H1 (cell line): Measurements from ENCODE around the gene ANXA6. TPM values are rescaled to one million over a fixed set of nuclear protein-coding genes. Genes with fewer than 3 reads are reported as not detected.
A peak's percentile ranks its signal among the peaks of the same experiment; 100 is the strongest.

Source experiments
- CTCF ChIA-PET: fragments of 300-600 bp; sonication (Branson Sonifier 250); formaldehyde crosslinking; loops from one replicate; lab custom pipeline; 2021; ENCODE audit not compliant: partially characterized antibody; lab: Charles Lee
- POLR2A ChIA-PET: fragments of 300-600 bp; sonication (Branson Sonifier 250); formaldehyde crosslinking; loops from one replicate; lab custom pipeline; 2021; ENCODE audit warnings: inconsistent platforms; ENCODE audit not compliant: partially characterized antibody; lab: Charles Lee
- DNase-seq, 2 experiments: peaks; one replicate each; pipeline versions ENCODE4 v3.0.0 to v3.0.0-alpha.2; 2010 to 2022; ENCODE audit warnings: low spot score in 2 of 2, low read depth in 1 of 2, mixed read lengths in 1 of 2
- FAIRE-seq: peaks from 2 replicates; lab custom pipeline; 2011; peaks lifted over from hg19 to GRCh38; lab: Jason Lieb, UNC
- H2AFZ ChIP-seq: 2 replicates; pipeline ENCODE4 v1.8.1; 2012; ENCODE audit warnings: low read length, inconsistent platforms
- H2AK5ac ChIP-seq: 2 replicates; pipeline ENCODE4 v1.6.1; 2013; ENCODE audit warnings: low read depth, low read length
- H2BK120ac ChIP-seq: replicated peaks from 2 replicates; pipeline ENCODE3; 2013; ENCODE audit warnings: low read depth, low read length, inconsistent platforms
- H2BK12ac ChIP-seq: 2 replicates; pipeline ENCODE4 v1.6.1; 2013; ENCODE audit warnings: low read depth, low read length
- H2BK15ac ChIP-seq: 2 replicates; pipeline ENCODE4 v1.6.1; 2013; ENCODE audit warnings: low read length
- H2BK20ac ChIP-seq: 2 replicates; pipeline ENCODE4 v1.6.1; 2013; ENCODE audit warnings: low read length
- H2BK5ac ChIP-seq: 2 replicates; pipeline ENCODE4 v1.6.1; 2013; ENCODE audit warnings: low read depth, low read length
- H3K14ac ChIP-seq: 2 replicates; pipeline ENCODE4 v1.6.1; 2013; ENCODE audit warnings: inconsistent platforms; ENCODE audit not compliant: insufficient read length
- H3K18ac ChIP-seq: 2 replicates; pipeline ENCODE4 v1.6.1; 2013; ENCODE audit warnings: low read length; ENCODE audit errors: extremely low read depth
- H3K23ac ChIP-seq: 2 replicates; pipeline ENCODE4 v1.6.1; 2013; ENCODE audit warnings: inconsistent platforms; ENCODE audit not compliant: insufficient read length
- H3K23me2 ChIP-seq: 2 replicates; pipeline ENCODE4 v1.6.1; 2013; ENCODE audit warnings: low read depth, low read length
- H3K27ac ChIP-seq: 2 replicates; pipeline ENCODE4 v1.6.1; 2011; ENCODE audit warnings: low read depth, low read length, inconsistent platforms
- H3K27me3 ChIP-seq, 4 experiments: replicated peaks in 1 of 4; 1 replicate in 1 of 4; 2 replicates in 3 of 4; pipeline versions ENCODE4 v1.6.1 to v1.8.1; 2011 to 2013; ENCODE audit warnings: low read length in 3 of 4, mild to moderate bottlenecking in 3 of 4, inconsistent platforms in 2 of 4, mixed read lengths in 2 of 4, moderate library complexity in 1 of 4; ENCODE audit not compliant: control insufficient read depth in 3 of 4, insufficient read depth in 3 of 4; ENCODE audit errors: extremely low read depth in 1 of 4
- H3K36me3 ChIP-seq, 4 experiments: 2 replicates each; pipeline versions ENCODE4 v1.6.1 to v1.8.1; 2011 to 2013; ENCODE audit warnings: mild to moderate bottlenecking in 4 of 4, low read length in 3 of 4, moderate library complexity in 2 of 4, control low read depth in 1 of 4, inconsistent platforms in 1 of 4; ENCODE audit not compliant: insufficient read depth in 4 of 4, control insufficient read depth in 2 of 4
- H3K4ac ChIP-seq: replicated peaks from 2 replicates; pipeline ENCODE3; 2013; ENCODE audit warnings: low read length, low read depth, mixed read lengths, inconsistent platforms; ENCODE audit not compliant: insufficient read length
- H3K4me1 ChIP-seq, 4 experiments: replicated peaks in 1 of 4; 1 replicate in 1 of 4; 2 replicates in 3 of 4; pipeline versions ENCODE4 v1.6.1 to v1.8.1; 2011 to 2013; ENCODE audit warnings: low read length in 3 of 4, inconsistent platforms in 2 of 4, mixed read lengths in 1 of 4; ENCODE audit not compliant: insufficient read depth in 4 of 4, control insufficient read depth in 3 of 4
- H3K4me2 ChIP-seq, 2 experiments: 2 replicates each; pipeline versions ENCODE4 v1.6.1 to v1.8.1; 2011 to 2013; ENCODE audit warnings: low read depth in 2 of 2, low read length in 2 of 2, control low read depth in 1 of 2, inconsistent platforms in 1 of 2, mild to moderate bottlenecking in 1 of 2; ENCODE audit not compliant: insufficient read depth in 1 of 2
- H3K4me3 ChIP-seq, 4 experiments: fragments of 200-600, 300-600 bp in 1 of 4; sonication (generic), shearing (Covaris generic), sonication (Bioruptor Twin) in 1 of 4; 2 replicates each; pipeline versions ENCODE4 v1.5.1 to v1.8.1; 2011 to 2016; ENCODE audit warnings: low read length in 4 of 4, low read depth in 3 of 4, control low read depth in 2 of 4, inconsistent platforms in 2 of 4, mild to moderate bottlenecking in 2 of 4, mixed read lengths in 1 of 4, moderate library complexity in 1 of 4; ENCODE audit not compliant: insufficient read depth in 2 of 4; ENCODE audit errors: extremely low read depth in 1 of 4
- H3K56ac ChIP-seq: replicated peaks from 2 replicates; pipeline ENCODE3; 2013; ENCODE audit warnings: low read depth, mild to moderate bottlenecking, mixed read lengths, low read length, inconsistent platforms; ENCODE audit not compliant: insufficient read length
- H3K79me1 ChIP-seq: 2 replicates; pipeline ENCODE4 v1.6.1; 2013; ENCODE audit warnings: low read depth, low read length, control low read depth
- H3K79me2 ChIP-seq, 2 experiments: 2 replicates each; pipeline versions ENCODE4 v1.6.1 to v1.8.1; 2012 to 2013; ENCODE audit warnings: low read length in 2 of 2, mild to moderate bottlenecking in 2 of 2, inconsistent platforms in 1 of 2; ENCODE audit not compliant: insufficient read depth in 2 of 2, control insufficient read depth in 1 of 2
- H3K9ac ChIP-seq, 4 experiments: replicated peaks in 1 of 4; 1 replicate in 1 of 4; 2 replicates in 3 of 4; pipeline versions ENCODE4 v1.6.1 to v1.8.1; 2011 to 2013; ENCODE audit warnings: low read depth in 3 of 4, low read length in 3 of 4, control low read depth in 2 of 4, mild to moderate bottlenecking in 2 of 4, moderate library complexity in 2 of 4, inconsistent platforms in 1 of 4; ENCODE audit errors: extremely low read depth in 1 of 4
- H3K9me3 ChIP-seq, 2 experiments: 2 replicates each; pipeline versions ENCODE4 v1.6.1 to v1.8.1; 2012 to 2013; ENCODE audit warnings: mild to moderate bottlenecking in 2 of 2, moderate library complexity in 2 of 2, control low read depth in 1 of 2, inconsistent platforms in 1 of 2, low read depth in 1 of 2, low read length in 1 of 2, mixed read lengths in 1 of 2; ENCODE audit not compliant: insufficient read depth in 2 of 2
- H4K20me1 ChIP-seq, 2 experiments: replicated peaks in 1 of 2; 2 replicates each; pipeline versions ENCODE3 to v1.8.1; 2011 to 2013; ENCODE audit warnings: inconsistent platforms in 2 of 2, low read length in 2 of 2, mild to moderate bottlenecking in 1 of 2; ENCODE audit not compliant: insufficient read depth in 2 of 2, control insufficient read depth in 1 of 2
- H4K5ac ChIP-seq: 2 replicates; pipeline ENCODE4 v1.6.1; 2013; ENCODE audit warnings: low read length, low read depth, mixed read lengths, inconsistent platforms; ENCODE audit not compliant: insufficient read length
- H4K8ac ChIP-seq: 2 replicates; pipeline ENCODE4 v1.8.0; 2013; ENCODE audit warnings: mild to moderate bottlenecking, moderate library complexity, low read length, inconsistent platforms; ENCODE audit not compliant: insufficient read depth; ENCODE audit errors: extremely low read depth
- H4K91ac ChIP-seq: replicated peaks from 2 replicates; pipeline ENCODE3; 2013; ENCODE audit warnings: low read length, mixed read lengths, inconsistent platforms; ENCODE audit not compliant: insufficient read length
- POLR2A ChIP-seq, 2 experiments: IDR thresholded peaks; 1 replicate in 1 of 2; 2 replicates in 1 of 2; pipeline ENCODE4 v1.6.1; 2011; ENCODE audit warnings: low read depth in 2 of 2, low read length in 2 of 2, mild to moderate bottlenecking in 2 of 2; ENCODE audit errors: control extremely low read depth in 1 of 2
- TCF12 ChIP-seq: IDR thresholded peaks from 2 replicates; pipeline ENCODE4 v1.6.1; 2011; ENCODE audit warnings: low read depth, mild to moderate bottlenecking, low read length
- WGBS, 2 experiments: shearing (Covaris generic) in 1 of 2; methylation state at CpG; one replicate each; pipeline versions ENCODE4 v1.1.6 to v1.1.7; 2013 to 2015; ENCODE audit warnings: low lambda C conversion rate in 2 of 2, mixed read lengths in 2 of 2, inconsistent platforms in 1 of 2, low coverage in 1 of 2, missing lambda C conversion rate in 1 of 2; ENCODE audit not compliant: insufficient replicate concordance in 2 of 2, insufficient coverage in 1 of 2, insufficient read length in 1 of 2; ENCODE audit errors: extremely low coverage in 1 of 2, missing lambda C conversion rate in 1 of 2; 5-methylcytosine and 5-hydroxymethylcytosine counted together
- polyA plus RNA-seq, 7 experiments: library from polyadenylated mRNA; depleted of rRNA in 3 of 7; stranded (reverse) in 5 of 7; unstranded in 2 of 7; fragments of >200 nt in 5 of 7; fragments of 200-250 nt in 2 of 7; gene quantifications; 1 replicate in 5 of 7; 2 replicates in 1 of 7; 4 replicates in 1 of 7; pipeline versions ENCODE4 v1.2.1 to v1.2.3, GENCODE V29; 2011 to 2013; ENCODE audit warnings: missing spikeins in 2 of 7, mixed read lengths in 2 of 7
- total RNA-seq: library from RNA; stranded (reverse); fragmentation: NEBNext Ultra II Directional; extraction: Animal tissue kit (Norgen Biotek cat#: 25700); gene quantifications from 2 replicates; pipeline ENCODE4 v1.2.1, GENCODE V29; 2021

Gene ANXA6
- total and polyA plus RNA-seq, 2 of the 8 experiments (the other 6 are each of a cell fraction or from before 2014, with no cell fraction given): 61.3 to 78.6 TPM

DNA sequence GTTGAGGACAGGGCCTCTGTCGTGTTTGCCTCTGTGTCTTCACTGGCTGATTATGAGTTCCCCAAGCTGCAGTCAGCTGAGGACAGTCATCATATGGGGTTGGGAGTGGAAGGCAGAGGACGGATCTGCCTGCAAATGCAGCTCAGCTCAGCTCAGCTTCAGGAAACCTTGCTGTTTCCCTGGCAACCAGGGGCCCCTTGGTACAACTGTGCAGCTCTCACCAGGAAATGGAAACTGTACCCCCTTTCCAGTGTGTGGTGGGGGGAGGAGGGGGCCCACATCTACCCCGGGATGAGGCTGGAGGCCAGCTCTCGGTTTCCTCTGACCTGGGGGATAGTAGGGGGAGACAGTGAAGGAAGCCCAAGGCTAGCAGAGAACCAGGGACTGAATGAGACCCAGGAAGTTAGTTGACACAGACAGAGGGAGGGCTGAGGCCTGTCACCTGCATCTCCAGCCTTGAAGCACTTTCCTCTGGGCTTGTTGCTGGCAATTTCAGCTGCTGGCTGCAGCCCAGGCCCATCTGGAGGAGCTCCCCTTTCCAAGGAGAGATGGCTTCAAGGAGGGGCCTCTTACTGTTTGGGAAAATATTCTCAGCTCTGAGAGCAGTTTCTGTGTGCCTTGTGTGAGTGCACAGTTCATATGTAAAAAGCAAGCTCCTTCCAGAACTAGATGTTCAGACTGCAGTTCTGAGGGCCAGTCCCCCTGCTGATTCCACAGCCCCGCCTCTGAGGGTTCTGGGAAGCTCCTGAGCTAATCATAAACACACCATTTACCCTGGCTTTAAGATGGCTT lies 6.9 kb downstream of the ANXA6 start:
- FAIRE-seq (no peak), DNase-seq (no peak)
- Histone ChIP-seq H3K14ac (no peak overlapping the region), H3K36me3 (peaks cover 0 to 3% (median 0%) of the 10 kb centered on the region in 4 experiments; a peak in 1 of 8 replicates), H3K23ac (no peak overlapping the region), H3K79me1 (no peaks in the 10 kb centered on the region; the same call in 1 of the 2 replicates), H3K4me2 (no peak overlapping the region; a peak in 1 of 4 replicates), H3K27me3 (no peaks in the 10 kb centered on the region), H2BK5ac (no peak overlapping the region), H2AK5ac (no peak overlapping the region), H2BK20ac (no peak overlapping the region), H2BK15ac (no peak overlapping the region), H3K27ac (no peak overlapping the region), H3K4ac (no peak overlapping the region), H4K91ac (no peak overlapping the region), H3K4me1 (peaks cover 0 to 9% (median 4%) of the 10 kb centered on the region in 4 experiments; a peak in 4 of 7 replicates), H3K23me2 (no peaks in the 10 kb centered on the region), H2AFZ (no peak overlapping the region), H3K18ac (no peak overlapping the region), H3K9me3 (no peaks in the 10 kb centered on the region), H3K9ac (no peak overlapping the region), H3K79me2 (peaks cover 0 to 6% of the 10 kb centered on the region in 2 experiments; a peak in 1 of 4 replicates), H2BK12ac (no peak overlapping the region), H4K20me1 (no peaks in the 10 kb centered on the region), H3K4me3 (no peak overlapping the region), H4K8ac (no peak overlapping the region), H4K5ac (no peak overlapping the region), H2BK120ac (no peak overlapping the region), H3K56ac (no peak overlapping the region)
- WGBS, 2 experiments: 75% methylated on average over 5 of the region's 5 CpGs; no CpG with 5 or more reads in 1 of the 2 experiments
- 0 out of 3 replicates have a peak, but pooled peaks of 1 of the 2 experiments have one; percentile 28 for TF ChIP-seq POLR2A (IDR thresholded peaks at IDR 0.05; ENCODE audit: control extremely low read depth in 1 of 2, low read depth in 2 of 2, low read length in 2 of 2)
- TF ChIP-seq TCF12: no peak
- POLR2A ChIA-PET: interaction anchor here (0.6 to 2.0 kb wide), 4 partner anchors 10 to 21 kb away, joined by 3 to 7 read pairs (median 4); no protein-coding TSS in a partner anchor
- CTCF ChIA-PET: interaction anchor here (0.6 to 6.9 kb wide), 13 partner anchors 9 to 390 kb away, joined by 3 to 58 read pairs (median 5); no protein-coding TSS in a partner anchor
